HCT116 (cell line): ENCODE measurements around the gene ABCG5. TPM values are rescaled to one million over a fixed set of nuclear protein-coding genes. Genes with fewer than 3 reads are reported as not detected.

Experiments
- ATAC-seq: fragments of 200-7000 bp; cut with Tn5 transposase; 2 replicates; pipeline ENCODE4 v1.9.1; 2020; ENCODE audit warnings: mild to moderate bottlenecking, moderate library complexity
- Bru-seq: library from RNA; stranded (reverse); fragments of 400-500 nt; gene quantifications from one replicate; lab custom pipeline; 2021; lab: Mats Ljungman, UMichigan
- BruChase-seq, 2 experiments: library from RNA; stranded (reverse); fragments of 400-500 nt; gene quantifications; one replicate each; lab custom pipeline; 2021; lab: Mats Ljungman, UMichigan
- BruUV-seq: library from RNA; stranded (reverse); fragments of 400-500 nt; replicated peaks from 2 replicates; lab custom pipeline; 2021; lab: Mats Ljungman, UMichigan
- CTCF ChIA-PET: fragments of 300-600 bp; sonication (Branson Sonifier 250); formaldehyde crosslinking; loops from one replicate; lab custom pipeline; 2021; ENCODE audit warnings: antibody characterized with exemption; lab: Charles Lee
- POLR2A ChIA-PET: fragments of 300-600, 350-600 bp; sonication (Branson Sonifier 250); formaldehyde crosslinking; loops from one replicate; lab custom pipeline; 2021; ENCODE audit warnings: antibody characterized with exemption; lab: Charles Lee
- RAD21 ChIA-PET, 2 experiments: fragments of 300-600 bp; sonication (Branson Sonifier 250); formaldehyde crosslinking; loops; one replicate each; lab custom pipeline; 2023; ENCODE audit warnings: low total read pairs in 2 of 2; ENCODE audit not compliant: uncharacterized antibody in 2 of 2, unreplicated experiment in 2 of 2, low non-redundant PET in 1 of 2; lab: Charles Lee
- DNase-seq: peaks from one replicate; pipeline ENCODE4 v3.0.0-alpha.2; 2010; ENCODE audit warnings: low read depth, low spot score
- H2AFZ ChIP-seq: fragments of 200-600 bp; shearing (Covaris generic), sonication (generic); 2 replicates; pipeline ENCODE4 v1.6.1; 2017; ENCODE audit warnings: low read depth, mixed run types, mixed read lengths, antibody characterized with exemption, low read length; ENCODE audit not compliant: poor library complexity, severe bottlenecking
- H3K27ac ChIP-seq: 2 replicates; pipeline ENCODE4 v1.5.1; 2012; ENCODE audit warnings: low read depth, low read length
- H3K27me3 ChIP-seq: fragments of 200-600 bp; sonication (generic); 2 replicates; pipeline ENCODE4 v1.6.1; 2016; ENCODE audit warnings: mixed run types, low read length, mixed read lengths; ENCODE audit not compliant: insufficient read depth
- H3K36me3 ChIP-seq, 2 experiments: fragments of 200-500 bp in 1 of 2; fragments of 200-600 bp in 1 of 2; sonication (Bioruptor generic) in 1 of 2; sonication (generic) in 1 of 2; 2 replicates each; pipeline versions ENCODE4 v1.5.1 to v1.6.1; 2014 to 2016; ENCODE audit warnings: low read length in 2 of 2, inconsistent platforms in 1 of 2, mixed read lengths in 1 of 2, mixed run types in 1 of 2; ENCODE audit not compliant: insufficient read depth in 2 of 2, control insufficient read depth in 1 of 2
- H3K4me1 ChIP-seq, 2 experiments: fragments of 200-600 bp in 1 of 2; sonication (generic) in 1 of 2; 2 replicates each; pipeline versions ENCODE4 v1.5.1 to v1.6.1; 2012 to 2017; ENCODE audit warnings: low read length in 2 of 2, inconsistent platforms in 1 of 2, mild to moderate bottlenecking in 1 of 2, mixed read lengths in 1 of 2, mixed run types in 1 of 2, moderate library complexity in 1 of 2; ENCODE audit not compliant: insufficient read depth in 2 of 2, control insufficient read depth in 1 of 2
- H3K4me2 ChIP-seq: fragments of 200-600 bp; sonication (generic); 2 replicates; pipeline ENCODE4 v1.6.1; 2017; ENCODE audit warnings: mixed run types, low read length, mixed read lengths
- H3K4me3 ChIP-seq, 2 experiments: fragments of 200-600 bp in 1 of 2; sonication (generic) in 1 of 2; replicated peaks in 1 of 2; 2 replicates each; pipeline ENCODE4 v1.5.1; 2011 to 2016; ENCODE audit warnings: low read length in 2 of 2, control low read depth in 1 of 2, low read depth in 1 of 2, mild to moderate bottlenecking in 1 of 2, mixed read lengths in 1 of 2, mixed run types in 1 of 2
- H3K79me2 ChIP-seq: fragments of 200-600 bp; sonication (generic); 2 replicates; pipeline ENCODE4 v1.6.1; 2017; ENCODE audit warnings: mild to moderate bottlenecking, mixed run types, low read length, moderate library complexity, mixed read lengths; ENCODE audit not compliant: insufficient read depth
- H3K9ac ChIP-seq: fragments of 200-600 bp; sonication (generic); 2 replicates; pipeline ENCODE4 v1.6.1; 2016; ENCODE audit warnings: low read length, mixed read lengths
- H3K9me2 ChIP-seq: fragments of 200-600 bp; sonication (generic), shearing (Covaris generic); 2 replicates; pipeline ENCODE4 v1.6.1; 2017; ENCODE audit warnings: mixed run types, mild to moderate bottlenecking, moderate library complexity; ENCODE audit not compliant: insufficient read depth
- H3K9me3 ChIP-seq, 2 experiments: fragments of 200-500 bp in 1 of 2; fragments of 200-600 bp in 1 of 2; sonication (Bioruptor generic) in 1 of 2; sonication (generic) in 1 of 2; 2 replicates each; pipeline ENCODE4 v1.6.1; 2014 to 2017; ENCODE audit warnings: low read length in 2 of 2, mixed read lengths in 2 of 2, inconsistent platforms in 1 of 2, low read depth in 1 of 2, mild to moderate bottlenecking in 1 of 2, mixed run types in 1 of 2, moderate library complexity in 1 of 2; ENCODE audit not compliant: control insufficient read depth in 1 of 2, insufficient read depth in 1 of 2
- H4K20me1 ChIP-seq: fragments of 200-600 bp; sonication (generic), shearing (Covaris generic); 2 replicates; pipeline ENCODE4 v1.6.1; 2017; ENCODE audit warnings: mixed run types, mild to moderate bottlenecking, moderate library complexity; ENCODE audit not compliant: insufficient read depth
- ELF1 ChIP-seq: IDR thresholded peaks from 2 replicates; pipeline ENCODE4 v1.6.1; 2012; ENCODE audit warnings: low read depth, borderline replicate concordance
- EZH2 ChIP-seq: fragments of 200-600 bp; sonication (generic); IDR thresholded peaks from 2 replicates; pipeline ENCODE4 v1.6.1; 2017; ENCODE audit warnings: antibody characterized with exemption, mixed run types
- REST ChIP-seq: IDR thresholded peaks from 2 replicates; pipeline ENCODE4 v1.6.1; 2012; ENCODE audit warnings: low read depth
- SP1 ChIP-seq: IDR thresholded peaks from 2 replicates; pipeline ENCODE4 v1.6.1; 2012; ENCODE audit warnings: low read depth
- SRF ChIP-seq: IDR thresholded peaks from 2 replicates; pipeline ENCODE4 v1.6.1; 2012; ENCODE audit warnings: low read depth
- YY1 ChIP-seq: IDR thresholded peaks from 2 replicates; pipeline ENCODE4 v1.6.1; 2011; ENCODE audit warnings: low read length, low read depth, moderate library complexity, mild to moderate bottlenecking; ENCODE audit not compliant: insufficient replicate concordance; ENCODE audit errors: extremely low read depth
- ZBTB33 ChIP-seq: IDR thresholded peaks from 2 replicates; pipeline ENCODE4 v1.6.1; 2011; ENCODE audit warnings: mild to moderate bottlenecking, low read length, moderate library complexity; ENCODE audit not compliant: insufficient replicate concordance; ENCODE audit errors: extremely low read depth
- ZNF274 ChIP-seq: fragments of 200-500 bp; sonication (Bioruptor generic); IDR thresholded peaks from 2 replicates; pipeline ENCODE4 v1.6.1; 2014; ENCODE audit warnings: mild to moderate bottlenecking, low read depth, low read length, inconsistent platforms
- intact Hi-C: fragments of 100-400 bp; cut with micrococcal nuclease; formaldehyde crosslinking; loops from 2 replicates; pipeline ENCODE4 v1.10.0; 2022
- long read RNA-seq: library from polyadenylated mRNA; unstranded; transcript quantifications from one replicate; pipeline ENCODE4 v2.0.0, GENCODE V29; 2021; ENCODE audit not compliant: unreplicated experiment
- polyA plus RNA-seq: library from polyadenylated mRNA; unstranded; fragments of >200 nt; gene quantifications from 2 replicates; pipeline ENCODE4 v1.2.1, GENCODE V29; 2012; ENCODE audit warnings: missing spikeins
- total RNA-seq: library from RNA; stranded (reverse); gene quantifications from one replicate; pipeline ENCODE4 v1.2.1, GENCODE V29; 2021; ENCODE audit not compliant: unreplicated experiment

The ABCG5 gene
- total RNA-seq (not detected), Bru-seq, nascent RNA (not detected), BruChase-seq, experiment 1, labeled RNA remaining after a 6-hour chase (percentile 6 among the genes with signal in this experiment), BruChase-seq, experiment 2, labeled RNA remaining after a 2-hour chase (not detected)
- not detected in 2 replicates for polyA plus RNA-seq
- long read RNA-seq: 0 reads

GRCh38 chr2:43838560-43839267 lies at the start of gene ABCG5, which contains the start of gene ABCG8:
Gene ABCG5, minus strand, starts transcription at chr2:43838839. Its CDS starts 160 bp downstream, at chr2:43838679.
Gene ABCG8, plus strand, starts transcription at chr2:43838971. Its CDS starts 83 bp downstream, at chr2:43839054.
- BruUV-seq: no TSS peak
- ChIA-PET CTCF (no interaction called here), POLR2A (no interaction called here), RAD21 (no interaction called here)
- no peak within 1 kb of the TSS for H3K9ac ChIP-seq
- H3K4me3 ChIP-seq: no peak within 1 kb of the TSS
- H3K36me3 ChIP-seq: no peaks in the 10 kb centered on the region
- ATAC-seq (no peak), DNase-seq (no peak)
- no peaks in the 10 kb centered on the region for H4K20me1 ChIP-seq
- no peak within 1 kb of the TSS for H2AFZ ChIP-seq
- no peak within 1 kb of the TSS for H3K4me2 ChIP-seq
- TF ChIP-seq YY1: no peak
- no peak for TF ChIP-seq ZNF274
- TF ChIP-seq ZBTB33: no peak
- TF ChIP-seq ELF1: no peak
- no peak for TF ChIP-seq SRF
- no peak for TF ChIP-seq EZH2
- TF ChIP-seq SP1: no peak
- no peak for TF ChIP-seq REST
- H3K79me2 ChIP-seq: no peaks in the 10 kb centered on the region
- no peaks in the 10 kb centered on the region for H3K9me2 ChIP-seq
- H3K27me3 ChIP-seq: no peaks in the 10 kb centered on the region
- H3K4me1 ChIP-seq: no peaks in the 10 kb centered on the region
- no peaks in the 10 kb centered on the region for H3K9me3 ChIP-seq
- no peak within 1 kb of the TSS for H3K27ac ChIP-seq
- intact Hi-C loops: no loop called here
